ENCODE data around the gene SNAP47. TPM values are rescaled to one million over a fixed set of nuclear protein-coding genes. Genes with fewer than 3 reads are reported as not detected.

Gene SNAP47
- total RNA-seq, 1 donor from 2014 or later, result 32.2 TPM

DNA sequence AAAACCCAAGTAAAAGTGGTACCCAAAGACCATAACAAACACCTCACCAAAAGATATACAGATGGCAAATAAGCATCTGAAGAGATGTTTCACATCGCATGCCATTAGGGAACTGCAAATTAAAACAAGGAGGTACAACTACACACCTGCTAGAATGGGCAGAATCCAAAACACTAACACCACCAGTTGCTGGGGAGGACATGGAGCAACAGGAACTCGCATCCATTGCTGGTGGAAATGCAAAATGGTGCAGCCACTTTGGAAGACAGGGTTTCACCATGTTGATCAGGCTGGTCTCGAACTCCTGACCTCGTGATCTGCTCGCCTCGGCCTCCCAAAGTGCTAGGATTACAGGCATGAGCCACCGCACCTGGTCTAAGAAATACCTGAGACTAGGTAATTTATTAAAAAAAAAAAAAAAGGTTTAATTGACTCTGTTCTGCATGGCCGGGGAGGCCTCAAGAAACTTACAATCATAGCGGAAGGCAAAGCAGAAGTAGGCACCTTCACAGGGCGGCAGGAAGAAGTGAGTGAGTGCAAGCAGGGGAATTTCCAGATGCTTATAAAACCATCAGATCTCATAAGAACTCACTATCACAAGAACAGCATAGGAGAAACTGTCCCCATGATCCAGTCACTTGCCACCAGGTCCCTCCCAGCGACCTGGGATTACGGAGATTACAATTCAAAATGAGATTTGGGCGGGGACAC, 50.0 kb downstream of the SNAP47 start:
- Mint-ChIP-seq H3K27me3 (ENCODE audit: unreplicated experiment) (peaks cover 12% of the 10 kb centered on the region), H3K27ac (ENCODE audit: unreplicated experiment) (no peak overlapping the region), H3K36me3 (ENCODE audit: low read depth, unreplicated experiment) (no peaks in the 10 kb centered on the region), H3K4me1 (ENCODE audit: unreplicated experiment) (no peaks in the 10 kb centered on the region), H3K4me3 (ENCODE audit: unreplicated experiment) (no peak overlapping the region), H3K9me3 (ENCODE audit: unreplicated experiment) (no peaks in the 10 kb centered on the region)
- TF ChIP-seq, protein P1, sequence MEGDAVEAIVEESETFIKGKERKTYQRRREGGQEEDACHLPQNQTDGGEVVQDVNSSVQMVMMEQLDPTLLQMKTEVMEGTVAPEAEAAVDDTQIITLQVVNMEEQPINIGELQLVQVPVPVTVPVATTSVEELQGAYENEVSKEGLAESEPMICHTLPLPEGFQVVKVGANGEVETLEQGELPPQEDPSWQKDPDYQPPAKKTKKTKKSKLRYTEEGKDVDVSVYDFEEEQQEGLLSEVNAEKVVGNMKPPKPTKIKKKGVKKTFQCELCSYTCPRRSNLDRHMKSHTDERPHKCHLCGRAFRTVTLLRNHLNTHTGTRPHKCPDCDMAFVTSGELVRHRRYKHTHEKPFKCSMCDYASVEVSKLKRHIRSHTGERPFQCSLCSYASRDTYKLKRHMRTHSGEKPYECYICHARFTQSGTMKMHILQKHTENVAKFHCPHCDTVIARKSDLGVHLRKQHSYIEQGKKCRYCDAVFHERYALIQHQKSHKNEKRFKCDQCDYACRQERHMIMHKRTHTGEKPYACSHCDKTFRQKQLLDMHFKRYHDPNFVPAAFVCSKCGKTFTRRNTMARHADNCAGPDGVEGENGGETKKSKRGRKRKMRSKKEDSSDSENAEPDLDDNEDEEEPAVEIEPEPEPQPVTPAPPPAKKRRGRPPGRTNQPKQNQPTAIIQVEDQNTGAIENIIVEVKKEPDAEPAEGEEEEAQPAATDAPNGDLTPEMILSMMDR (IDR thresholded peaks at IDR 0.05; ENCODE audit: unreplicated experiment), result no peak
- DNase-seq (ENCODE audit: low spot score), result no peak

DNA sequence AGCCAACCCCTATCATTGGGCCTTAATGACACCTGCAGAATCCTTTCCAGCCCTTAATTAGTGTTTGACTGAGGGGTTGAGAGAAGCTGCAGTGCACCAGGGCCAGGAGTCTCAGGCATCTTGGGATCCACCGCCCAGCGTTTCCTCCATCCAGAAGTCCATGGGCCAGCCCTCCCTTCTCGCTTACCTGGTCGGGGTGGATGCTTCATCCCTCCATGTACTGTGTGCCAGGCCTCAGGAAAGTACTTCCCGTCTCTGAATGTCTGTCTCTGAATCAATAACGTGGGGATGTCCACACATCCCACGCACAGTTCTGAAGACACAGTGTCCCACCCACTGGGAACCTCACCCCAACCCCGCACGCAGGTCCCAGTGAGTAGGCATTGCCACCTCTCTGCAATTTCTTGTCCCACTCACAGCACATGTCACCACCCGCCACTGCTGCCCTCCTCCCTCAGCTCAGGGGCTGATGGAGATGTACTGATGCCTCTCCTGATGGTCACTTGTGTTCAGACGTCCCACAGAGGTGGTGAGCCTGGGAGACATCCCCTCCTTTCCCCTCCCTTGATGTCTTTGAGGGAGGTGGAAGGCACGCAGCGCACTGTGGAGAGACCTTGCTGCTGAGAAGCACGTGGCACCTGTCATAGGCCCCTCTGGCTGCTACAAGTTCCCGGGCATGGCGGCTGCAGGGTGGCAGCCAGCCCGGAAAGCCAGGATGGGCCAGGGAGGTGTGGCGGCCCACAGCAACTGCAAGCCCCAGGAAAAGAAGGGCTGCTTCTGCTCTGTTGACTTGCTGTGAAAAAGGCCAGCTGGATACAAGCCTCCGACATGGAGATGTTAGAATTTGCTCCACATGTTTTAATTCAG, 50.8 kb downstream of the SNAP47 start:
- H3K36me3 Mint-ChIP-seq (ENCODE audit: low read depth, unreplicated experiment), result no peaks in the 10 kb centered on the region
- peak overlapping the region; percentile 67 for H3K4me3 Mint-ChIP-seq (ENCODE audit: unreplicated experiment)
- no peaks in the 10 kb centered on the region for H3K9me3 Mint-ChIP-seq (ENCODE audit: unreplicated experiment)
- DNase-seq (ENCODE audit: low spot score), result no peak
- no peaks in the 10 kb centered on the region for H3K4me1 Mint-ChIP-seq (ENCODE audit: unreplicated experiment)
- H3K27me3 Mint-ChIP-seq (ENCODE audit: unreplicated experiment), result peaks cover 12% of the 10 kb centered on the region
- TF ChIP-seq, protein P1 (IDR thresholded peaks at IDR 0.05; ENCODE audit: unreplicated experiment), result no peak
- H3K27ac Mint-ChIP-seq (ENCODE audit: unreplicated experiment), result no peak overlapping the region

DNA sequence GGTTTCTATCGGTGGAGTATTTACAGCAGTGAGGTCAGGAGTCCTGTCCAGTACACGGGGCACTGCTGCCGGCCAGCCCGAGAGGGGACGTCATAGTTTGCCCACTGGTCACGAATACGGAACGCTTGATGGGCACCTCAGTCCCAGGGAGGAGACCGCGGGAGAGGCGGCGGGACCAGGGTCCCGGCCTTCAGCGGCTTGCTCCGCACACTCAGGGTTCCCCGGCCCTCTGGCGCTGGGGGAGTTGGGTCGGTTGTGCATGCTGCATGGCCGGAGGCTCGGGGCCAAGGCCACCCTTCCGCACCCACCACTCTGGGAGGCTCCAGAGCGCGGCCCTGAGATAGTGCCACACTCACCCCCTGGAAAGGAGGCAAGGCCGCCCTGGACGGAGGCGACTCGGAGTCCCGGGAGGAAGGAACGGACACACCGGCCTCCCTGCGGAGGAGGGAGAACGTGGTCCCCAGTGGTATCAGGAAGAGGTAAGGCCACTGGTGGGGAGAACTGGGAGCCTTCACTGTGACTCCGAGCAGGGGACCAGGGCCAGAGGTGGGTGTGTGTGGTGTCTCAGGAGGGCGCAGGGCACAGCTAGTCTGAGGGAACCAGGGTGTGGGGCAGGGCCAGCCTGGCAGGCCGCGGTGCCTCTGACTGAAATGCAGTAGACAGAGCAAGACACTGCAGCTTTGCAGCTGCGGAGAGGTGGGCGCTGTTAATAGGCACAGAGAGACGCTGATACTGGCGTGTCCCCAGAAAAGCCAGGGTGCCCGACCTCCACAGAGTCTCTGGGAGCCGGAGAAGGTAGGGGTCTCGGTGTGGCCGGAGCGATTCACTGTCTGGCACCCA, 51.7 kb downstream of the SNAP47 start:
- no peak overlapping the region for H3K27ac Mint-ChIP-seq (ENCODE audit: unreplicated experiment)
- no peaks in the 10 kb centered on the region for H3K4me1 Mint-ChIP-seq (ENCODE audit: unreplicated experiment)
- H3K36me3 Mint-ChIP-seq (ENCODE audit: low read depth, unreplicated experiment), result peaks cover under 1% of the 10 kb centered on the region
- peaks cover 17% of the 10 kb centered on the region for H3K27me3 Mint-ChIP-seq (ENCODE audit: unreplicated experiment)
- no peak for DNase-seq (ENCODE audit: low spot score)
- TF ChIP-seq, protein P1 (IDR thresholded peaks at IDR 0.05; ENCODE audit: unreplicated experiment), result no peak
- peak overlapping the region; percentile 67 for H3K4me3 Mint-ChIP-seq (ENCODE audit: unreplicated experiment)
- no peaks in the 10 kb centered on the region for H3K9me3 Mint-ChIP-seq (ENCODE audit: unreplicated experiment)

DNA sequence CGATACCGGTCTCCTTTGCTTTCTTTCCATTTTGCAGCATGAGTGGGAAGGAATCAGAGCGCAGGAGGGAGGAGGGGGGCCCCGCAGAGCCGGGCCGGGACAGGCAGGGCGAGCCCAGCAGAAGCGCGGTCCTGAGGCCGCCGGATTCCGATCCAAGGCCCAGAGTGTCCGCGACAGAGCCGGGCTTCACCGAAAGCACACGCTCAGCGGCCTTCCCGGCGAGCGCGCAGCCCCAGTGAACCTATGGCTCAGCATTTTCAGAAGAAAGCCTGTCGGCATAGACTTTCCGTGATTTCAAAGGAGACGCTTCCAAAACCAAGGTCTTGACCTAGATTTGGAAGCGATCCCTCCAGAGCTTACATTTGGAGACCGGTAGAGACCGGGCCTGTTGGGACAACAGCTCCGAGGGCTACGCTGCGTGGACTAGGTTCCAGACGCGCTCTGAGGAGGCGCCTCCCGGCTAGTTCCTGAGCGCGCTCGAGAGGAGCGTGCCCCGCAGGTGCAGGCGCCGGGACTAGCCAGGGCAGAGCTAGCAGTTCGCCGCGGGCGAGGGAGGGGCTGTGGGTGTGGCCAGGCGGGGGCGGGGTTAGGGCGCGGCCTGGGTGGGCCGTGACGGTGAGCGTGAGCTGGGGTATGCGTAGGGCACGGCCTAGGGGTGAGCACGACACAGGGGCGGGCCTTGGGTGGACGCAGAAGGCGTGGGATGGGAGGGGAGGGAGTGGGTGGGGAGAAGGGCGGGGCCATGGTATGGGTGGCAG, 52.5 kb downstream of the SNAP47 start:
- Mint-ChIP-seq H3K27me3 (ENCODE audit: unreplicated experiment) (peaks cover 20% of the 10 kb centered on the region), H3K9me3 (ENCODE audit: unreplicated experiment) (no peaks in the 10 kb centered on the region), H3K4me3 (ENCODE audit: unreplicated experiment) (peak overlapping the region; percentile 59), H3K27ac (ENCODE audit: unreplicated experiment) (no peak overlapping the region), H3K36me3 (ENCODE audit: low read depth, unreplicated experiment) (peaks cover 3% of the 10 kb centered on the region), H3K4me1 (ENCODE audit: unreplicated experiment) (no peaks in the 10 kb centered on the region)
- TF ChIP-seq, protein P1 (IDR thresholded peaks at IDR 0.05; ENCODE audit: unreplicated experiment), result no peak
- DNase-seq (ENCODE audit: low spot score), result peak; percentile 68

All from endothelial cell (in vitro differentiated cells).